ENCODE measurements around the gene CCSER1.

The CCSER1 gene

DNA sequence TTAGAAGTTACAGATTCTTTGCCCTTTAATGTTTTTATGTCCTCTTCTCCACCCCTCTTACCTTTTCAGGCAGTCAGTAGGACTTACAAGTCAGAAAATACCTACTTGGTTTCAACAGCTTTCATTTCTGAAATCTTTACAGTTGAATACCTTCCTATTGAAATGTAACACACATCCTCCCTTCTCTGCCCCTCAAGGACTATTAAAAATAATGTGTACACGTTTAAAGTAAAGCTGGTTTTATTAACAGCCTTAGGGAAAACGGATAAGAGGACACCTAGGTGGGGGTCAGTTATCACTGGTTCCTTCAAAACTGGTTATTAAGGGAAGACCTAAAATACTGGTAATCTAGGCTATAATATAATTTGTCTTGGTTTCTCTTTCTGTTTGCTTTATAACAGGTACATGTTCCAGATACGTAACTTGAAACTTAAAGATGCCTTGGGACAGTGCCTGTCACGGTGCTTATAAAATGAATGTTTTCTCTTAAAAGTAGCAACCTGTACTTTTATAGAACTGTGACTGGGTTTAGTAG, 1.8 kb downstream of the CCSER1 start:
- DNase-seq, result no peak

DNA sequence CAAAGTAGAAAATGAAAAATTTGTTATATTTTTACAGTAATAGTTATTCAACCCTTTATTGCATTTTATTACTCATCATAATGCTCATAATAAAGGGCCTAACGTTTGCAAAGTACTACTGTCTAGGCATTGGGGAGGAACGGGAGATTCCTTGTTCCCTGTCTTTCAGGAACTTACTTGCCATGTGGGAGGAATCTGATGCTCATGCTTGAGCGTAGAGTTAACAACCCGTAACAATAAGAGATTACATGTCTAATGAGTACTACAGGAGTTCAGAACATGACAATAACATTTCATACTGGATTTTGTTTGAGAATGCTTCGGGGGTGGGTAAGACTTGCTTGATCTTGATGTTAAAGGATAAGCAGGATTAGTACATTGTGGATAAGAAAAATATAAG, 2.9 kb downstream of the CCSER1 start:
- no peak for DNase-seq

DNA sequence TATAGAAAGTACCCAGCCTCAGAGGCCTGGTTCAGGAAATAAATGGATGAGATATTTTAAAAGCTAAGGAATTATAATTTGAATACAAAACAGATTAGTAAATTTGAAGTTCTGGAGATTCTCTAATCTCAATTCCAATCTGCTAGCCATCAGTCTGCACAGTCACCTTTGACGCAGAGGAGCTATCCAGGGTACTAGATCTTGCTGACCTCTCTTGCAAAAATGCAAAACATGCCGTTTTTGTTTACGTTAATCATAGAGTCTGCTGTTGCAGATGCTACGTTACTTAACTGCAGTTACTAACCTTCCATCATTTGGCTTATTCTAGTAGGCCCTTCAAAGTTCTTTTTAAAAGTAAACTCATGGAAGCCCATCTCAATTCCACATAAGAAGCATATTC, 10.4 kb downstream of the CCSER1 start:
- no peak for DNase-seq

DNA sequence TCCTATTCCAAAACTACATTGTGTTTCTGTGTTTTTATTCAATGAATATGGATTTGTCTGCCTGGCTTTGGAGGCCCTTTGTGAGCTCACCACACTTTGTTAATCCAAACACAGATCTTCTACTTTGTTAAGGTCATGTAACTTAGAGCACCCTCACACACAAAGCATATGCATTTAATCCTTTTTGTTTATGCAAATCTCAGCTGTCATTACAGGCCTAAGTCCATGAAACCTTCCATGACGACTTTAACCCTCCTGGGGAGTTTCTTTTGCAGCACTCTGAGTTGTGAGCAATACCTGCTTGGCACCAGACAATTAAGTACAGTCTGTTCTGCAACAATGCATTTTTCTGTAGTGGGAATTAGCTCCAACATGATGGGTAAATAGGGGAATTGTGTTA, 14.9 kb downstream of the CCSER1 start:
- DNase-seq, result no peak

- no peak for DNase-seq
These were observed 18.1 kb downstream of the CCSER1 start for GRCh38 chr4:90145319-90145718.

GRCh38 chr4:90146306-90146705, 19.1 kb downstream of the CCSER1 start:
- DNase-seq, result no peak

GRCh38 chr4:90148574-90149148, 21.5 kb downstream of the CCSER1 start:
- DNase-seq, result no peak

DNA sequence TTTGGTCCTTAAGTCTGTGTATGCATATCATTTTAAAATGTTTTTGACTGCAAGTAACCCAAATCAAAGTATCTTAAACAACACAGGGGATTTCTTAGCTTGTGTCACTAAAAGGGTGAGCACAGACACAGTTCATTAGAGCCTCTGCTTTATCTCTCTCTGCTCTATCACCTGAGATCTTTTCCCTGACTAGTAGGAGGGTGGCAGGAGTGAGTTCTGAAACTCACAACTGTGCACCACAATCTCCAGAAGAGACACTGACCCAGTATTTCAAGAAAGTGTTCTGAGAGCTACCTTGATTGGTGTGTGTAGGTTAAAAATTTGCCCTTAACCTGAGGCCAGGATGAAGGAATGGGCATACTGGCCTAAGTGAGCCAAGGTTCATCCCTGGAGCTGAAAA, 24.8 kb downstream of the CCSER1 start:
- no peak for DNase-seq

DNA sequence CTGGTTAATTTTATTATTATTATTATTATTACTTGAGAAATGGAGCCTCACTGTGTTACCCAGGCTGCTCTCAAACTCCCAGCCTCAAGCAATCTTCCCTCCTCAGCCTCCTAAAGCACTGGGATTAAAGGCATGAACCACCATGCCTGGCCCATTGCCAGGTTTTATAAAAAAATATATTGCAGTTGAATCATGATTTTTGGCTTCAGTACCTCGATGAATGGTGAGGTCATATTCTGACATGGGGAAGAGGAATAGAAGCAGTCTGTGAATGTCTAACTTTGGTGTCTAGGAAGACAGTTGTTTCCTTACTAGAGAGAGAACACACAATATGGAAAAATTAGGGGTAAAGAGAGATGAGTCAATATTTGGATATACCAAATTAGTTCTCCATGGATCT, 32.0 kb downstream of the CCSER1 start:
- no peak for DNase-seq

DNA sequence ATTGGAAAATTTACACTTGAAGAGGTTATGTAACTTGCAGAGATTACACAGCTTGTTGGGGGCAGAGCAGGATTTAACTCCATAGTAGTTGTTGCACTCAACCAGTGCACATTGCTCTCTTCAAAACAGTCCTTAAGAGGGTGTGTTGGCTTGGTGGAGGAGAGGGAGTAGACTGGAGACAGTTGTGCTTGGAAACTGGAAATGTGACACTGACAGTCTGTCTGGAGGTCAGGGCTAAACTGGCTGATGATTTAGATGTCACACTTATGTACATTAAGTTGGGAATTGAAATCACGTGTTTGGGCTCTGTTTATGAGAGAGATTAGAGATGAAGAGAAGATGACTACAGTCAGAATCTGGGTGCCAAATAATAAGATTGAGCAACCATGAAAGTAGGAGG, 32.9 kb downstream of the CCSER1 start:
- DNase-seq, result no peak

GRCh38 chr4:90162566-90162965, 35.4 kb downstream of the CCSER1 start:
- no peak for DNase-seq

GRCh38 chr4:90163872-90164271, 36.7 kb downstream of the CCSER1 start:
- no peak for DNase-seq

- no peak for DNase-seq
These were observed 38.7 kb downstream of the CCSER1 start for GRCh38 chr4:90165883-90166282.

- no peak for DNase-seq
These were observed 44.3 kb downstream of the CCSER1 start for GRCh38 chr4:90171491-90171890.

GRCh38 chr4:90174621-90175023, 47.4 kb downstream of the CCSER1 start:
- DNase-seq, result no peak

DNA sequence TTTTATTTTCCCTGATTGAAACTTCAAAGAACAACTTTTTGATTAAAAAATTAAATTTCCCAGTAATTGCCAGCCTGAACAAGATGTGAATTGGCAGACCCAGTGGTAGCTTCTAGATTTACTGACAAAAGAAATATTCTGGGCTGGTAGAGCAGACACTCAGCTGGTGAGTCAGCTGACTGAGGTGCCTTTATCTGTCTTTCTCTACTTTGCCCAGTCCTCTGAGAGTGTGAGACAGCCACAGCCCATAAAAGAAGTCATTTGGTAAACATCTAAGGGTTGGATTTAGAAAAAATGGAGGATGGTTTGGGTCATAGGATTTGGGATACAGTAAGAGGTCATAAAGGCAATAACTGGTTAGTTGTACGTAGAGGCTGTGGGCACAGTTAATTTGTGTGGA, 54.5 kb downstream of the CCSER1 start:
- no peak for DNase-seq

DNA sequence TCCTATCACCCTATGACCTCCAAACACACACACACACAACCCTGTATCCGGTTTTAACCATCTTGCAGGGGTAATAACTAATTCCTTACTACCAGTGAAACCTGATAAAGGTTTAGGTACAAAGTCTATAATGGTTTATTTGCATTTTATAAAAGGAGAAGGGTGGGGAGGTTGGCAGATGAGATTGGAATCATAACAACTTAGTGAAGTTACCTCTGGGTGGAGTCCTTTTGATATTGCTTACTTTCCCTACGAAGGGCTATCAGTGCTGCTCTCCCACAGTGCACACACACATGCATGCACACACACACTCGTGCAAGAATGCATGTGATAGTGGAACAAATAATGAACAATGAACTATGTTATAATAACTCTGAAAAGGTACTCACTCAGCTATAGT, 56.1 kb downstream of the CCSER1 start:
- no peak for DNase-seq

GRCh38 chr4:90184560-90184959, 57.4 kb downstream of the CCSER1 start:
- no peak for DNase-seq

GRCh38 chr4:90185416-90185815, 58.2 kb downstream of the CCSER1 start:
- DNase-seq, result no peak

GRCh38 chr4:90186229-90186628, 59.0 kb downstream of the CCSER1 start:
- DNase-seq, result no peak

- DNase-seq, result no peak
These were observed 60.1 kb downstream of the CCSER1 start for GRCh38 chr4:90187148-90187884.

DNA sequence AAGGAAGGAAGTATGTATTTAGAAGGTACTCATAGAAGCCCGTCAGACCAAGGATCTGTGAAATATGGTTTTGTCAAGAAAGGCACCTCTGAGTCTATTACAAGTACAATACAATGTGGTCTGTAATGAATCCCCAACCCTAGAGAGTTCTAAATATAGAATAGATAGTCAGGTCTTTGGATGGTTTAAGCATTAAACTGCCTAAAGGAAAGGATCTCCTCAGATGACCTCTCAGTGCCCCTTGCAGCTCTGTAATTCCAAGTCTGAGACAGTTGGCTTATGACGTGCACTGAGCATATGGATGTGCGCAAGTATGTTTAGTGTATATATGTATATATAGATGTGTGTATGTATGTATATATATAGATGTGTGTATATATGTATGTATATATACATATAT, 62.0 kb downstream of the CCSER1 start:
- no peak for DNase-seq

DNA sequence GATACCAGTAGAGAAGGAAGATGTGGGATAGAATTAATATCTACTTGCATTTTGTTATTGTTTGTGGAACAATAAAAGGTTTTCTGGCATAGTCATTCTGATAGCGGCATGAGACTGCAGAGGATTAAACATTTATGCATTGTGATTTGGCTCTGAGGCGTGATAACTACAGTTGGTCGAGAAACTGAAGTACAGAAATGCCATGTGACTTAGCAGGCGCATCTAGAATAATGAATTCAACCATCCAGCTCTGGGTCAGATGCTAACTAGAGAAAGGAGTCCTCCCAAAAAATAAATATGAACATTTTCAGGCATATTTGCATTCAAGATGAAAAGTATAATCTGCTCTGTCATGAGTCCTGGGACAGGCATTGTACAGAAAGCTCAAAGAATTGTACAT, 62.8 kb downstream of the CCSER1 start:
- DNase-seq, result no peak

DNA sequence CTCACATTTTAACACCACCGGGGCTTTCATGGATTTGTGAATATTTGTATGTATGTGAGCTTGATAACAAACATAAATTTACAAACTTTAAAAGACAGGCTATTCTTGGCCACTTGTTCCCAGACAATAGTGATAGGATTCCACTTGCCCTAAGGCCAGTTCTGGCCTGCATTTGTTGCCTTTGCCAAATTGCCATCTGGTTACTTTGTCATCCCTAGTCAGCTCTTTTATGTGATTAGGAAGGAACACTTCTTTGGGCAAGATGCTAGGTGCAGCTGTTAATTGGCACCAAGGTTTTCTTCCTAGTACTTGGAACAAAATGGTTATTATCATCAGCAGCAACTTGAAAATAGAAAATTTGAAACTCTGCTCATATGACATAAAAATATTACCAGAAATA, 63.3 kb downstream of the CCSER1 start:
- DNase-seq, result no peak
